Endothelial cell of umbilical vein (primary cell): ENCODE measurements around the gene ABHD14A. TPM values are rescaled to one million over a fixed set of nuclear protein-coding genes. Genes with fewer than 3 reads are reported as not detected.
A peak's percentile ranks its signal among the peaks of the same experiment; 100 is the strongest.

ENCODE experiments used
- BruUV-seq: library from RNA; stranded (reverse); fragments of 400-500 nt; replicated peaks from 2 replicates; lab custom pipeline; 2021; lab: Mats Ljungman, UMichigan
- CTCF ChIA-PET: fragments of 300-600, 350-600 bp; sonication (Branson Sonifier 250); formaldehyde crosslinking; loops from one replicate; lab custom pipeline; 2021; ENCODE audit warnings: antibody characterized with exemption, inconsistent platforms; lab: Charles Lee
- POLR2A ChIA-PET: fragments of 300-600, 350-600 bp; sonication (Branson Sonifier 250); formaldehyde crosslinking; loops from one replicate; lab custom pipeline; 2021; ENCODE audit warnings: antibody characterized with exemption, inconsistent platforms; lab: Charles Lee
- DNase-seq: peaks from one replicate; pipeline ENCODE4 v3.0.0-alpha.2; 2011; ENCODE audit warnings: low read depth, low spot score
- FAIRE-seq: peaks from 2 replicates; lab custom pipeline; 2011; peaks lifted over from hg19 to GRCh38; lab: Jason Lieb, UNC
- H2AFZ ChIP-seq: 2 replicates; pipeline ENCODE4 v1.6.0; 2012; ENCODE audit warnings: low read depth, low read length, control low read depth, inconsistent platforms
- H3K27ac ChIP-seq: 2 replicates; pipeline ENCODE4 v1.5.1; 2011; ENCODE audit warnings: low read depth, mild to moderate bottlenecking, control low read depth, low read length, moderate library complexity; ENCODE audit not compliant: insufficient read depth
- H3K27me3 ChIP-seq, 2 experiments: 2 replicates each; pipeline versions ENCODE4 v1.6.0 to v1.6.1; 2011; ENCODE audit warnings: low read length in 2 of 2, mixed read lengths in 1 of 2; ENCODE audit not compliant: control insufficient read depth in 2 of 2, insufficient read depth in 2 of 2
- H3K36me3 ChIP-seq, 2 experiments: 2 replicates in 1 of 2; 3 replicates in 1 of 2; pipeline ENCODE4 v1.5.1; 2011; ENCODE audit warnings: low read length in 2 of 2, mild to moderate bottlenecking in 1 of 2, moderate library complexity in 1 of 2; ENCODE audit not compliant: control insufficient read depth in 2 of 2, insufficient read depth in 2 of 2; ENCODE audit errors: extremely low read depth in 1 of 2
- H3K4me1 ChIP-seq: 3 replicates; pipeline ENCODE4 v1.5.1; 2011; ENCODE audit warnings: mild to moderate bottlenecking, low read length; ENCODE audit not compliant: control insufficient read depth, insufficient read depth; ENCODE audit errors: extremely low read depth
- H3K4me2 ChIP-seq: 2 replicates; pipeline ENCODE4 v1.6.1; 2011; ENCODE audit warnings: low read length, control low read depth, mixed read lengths; ENCODE audit not compliant: insufficient read depth
- H3K4me3 ChIP-seq, 3 experiments: fragments of 200-600 bp in 1 of 3; sonication (generic), shearing (Covaris generic) in 1 of 3; replicated peaks in 1 of 3; 2 replicates each; pipeline ENCODE4 v1.5.1; 2011 to 2016; ENCODE audit warnings: control low read depth in 3 of 3, low read length in 3 of 3, mild to moderate bottlenecking in 2 of 3, inconsistent platforms in 1 of 3, low read depth in 1 of 3, moderate library complexity in 1 of 3; ENCODE audit not compliant: insufficient read depth in 1 of 3
- H3K79me2 ChIP-seq: 2 replicates; pipeline ENCODE4 v1.6.0; 2012; ENCODE audit warnings: low read length, inconsistent platforms; ENCODE audit not compliant: control insufficient read depth, insufficient read depth
- H3K9ac ChIP-seq: replicated peaks from 2 replicates; pipeline ENCODE3; 2011; ENCODE audit warnings: low read length, control low read depth; ENCODE audit not compliant: insufficient read depth; ENCODE audit errors: extremely low read depth
- H3K9me1 ChIP-seq: replicated peaks from 3 replicates; pipeline ENCODE4 v1.6.0; 2011; ENCODE audit warnings: mild to moderate bottlenecking, low read length; ENCODE audit not compliant: control insufficient read depth, insufficient read depth; ENCODE audit errors: extremely low read depth
- H3K9me3 ChIP-seq: replicated peaks from 2 replicates; pipeline ENCODE4 v1.5.1; 2012; ENCODE audit warnings: low read length, inconsistent platforms; ENCODE audit not compliant: control insufficient read depth, insufficient read depth
- H4K20me1 ChIP-seq: replicated peaks from 2 replicates; pipeline ENCODE3; 2011; ENCODE audit warnings: mild to moderate bottlenecking, low read length; ENCODE audit not compliant: control insufficient read depth, insufficient read depth; ENCODE audit errors: extremely low read depth
- CTCF ChIP-seq, 2 donors: IDR thresholded peaks; 1 replicate in 1 of 2; 2 replicates in 1 of 2; pipeline ENCODE4 v1.5.1; 2011; ENCODE audit warnings: low read length in 2 of 2, mild to moderate bottlenecking in 2 of 2, moderate library complexity in 2 of 2, control low read depth in 1 of 2, inconsistent platforms in 1 of 2, low read depth in 1 of 2; ENCODE audit not compliant: insufficient read depth in 1 of 2; ENCODE audit errors: extremely low read depth in 1 of 2
- EZH2 ChIP-seq: IDR thresholded peaks from 2 replicates; pipeline ENCODE4 v1.6.1; 2012; ENCODE audit warnings: borderline replicate concordance, low read depth, mild to moderate bottlenecking, moderate library complexity, low read length, inconsistent platforms; ENCODE audit not compliant: severe bottlenecking
- FOS ChIP-seq: IDR thresholded peaks from 2 replicates; pipeline ENCODE4 v1.6.1; 2011; ENCODE audit warnings: mild to moderate bottlenecking, low read length, moderate library complexity, borderline replicate concordance; ENCODE audit not compliant: insufficient read depth
- GATA2 ChIP-seq: IDR thresholded peaks from 2 replicates; pipeline ENCODE4 v1.7.0; 2011; ENCODE audit warnings: low read depth, mild to moderate bottlenecking, moderate library complexity, mixed read lengths, low read length; ENCODE audit not compliant: insufficient read length, insufficient read depth
- JUN ChIP-seq: IDR thresholded peaks from 2 replicates; pipeline ENCODE4 v1.6.1; 2011; ENCODE audit warnings: borderline replicate concordance, low read depth; ENCODE audit not compliant: insufficient read length, insufficient read depth
- MAX ChIP-seq: IDR thresholded peaks from 2 replicates; pipeline ENCODE4 v1.6.1; 2011; ENCODE audit not compliant: insufficient read depth, insufficient read length
- MYC ChIP-seq: IDR thresholded peaks from one replicate; pipeline ENCODE4 v1.6.1; 2011; ENCODE audit warnings: mild to moderate bottlenecking, low read depth, low read length
- POLR2A ChIP-seq: IDR thresholded peaks from 2 replicates; pipeline ENCODE4 v1.6.1; 2012; ENCODE audit warnings: low read depth, mild to moderate bottlenecking, control low read depth, low read length
- POLR2AphosphoS5 ChIP-seq: IDR thresholded peaks from 2 replicates; pipeline ENCODE4 v1.6.1; 2012; ENCODE audit warnings: low read depth, mild to moderate bottlenecking, control low read depth, low read length, moderate library complexity; ENCODE audit not compliant: insufficient read depth
- dilution Hi-C: fragments of 300-500 bp; cut with MboI; formaldehyde crosslinking; loops from one replicate; pipeline ENCODE4 v1.15.0; 2019; ENCODE audit warnings: low sequenced_read_pairs; ENCODE audit not compliant: extremely low pct_ligation_motif_present
- intact Hi-C: fragments of 100-400 bp; cut with micrococcal nuclease; formaldehyde crosslinking; loops from one replicate; pipeline ENCODE4 v1.10.0; 2022
- polyA plus RNA-seq, 4 experiments: library from polyadenylated mRNA; depleted of rRNA in 3 of 4; stranded (reverse) in 3 of 4; unstranded in 1 of 4; fragments of >200 nt; gene quantifications; 2 replicates each; pipeline versions ENCODE4 v1.2.1 to v1.2.3, GENCODE V29; 2011 to 2012; ENCODE audit warnings: missing spikeins in 1 of 4
- total RNA-seq: library from RNA; stranded (reverse); gene quantifications from 2 replicates; pipeline ENCODE4 v1.2.3, GENCODE V29; 2021

Gene ABHD14A
- total and polyA plus RNA-seq, 2 donors (not counting 3 experiments of a cell fraction or from before 2014, with no cell fraction given): 6.6 to 23.7 TPM

DNA sequence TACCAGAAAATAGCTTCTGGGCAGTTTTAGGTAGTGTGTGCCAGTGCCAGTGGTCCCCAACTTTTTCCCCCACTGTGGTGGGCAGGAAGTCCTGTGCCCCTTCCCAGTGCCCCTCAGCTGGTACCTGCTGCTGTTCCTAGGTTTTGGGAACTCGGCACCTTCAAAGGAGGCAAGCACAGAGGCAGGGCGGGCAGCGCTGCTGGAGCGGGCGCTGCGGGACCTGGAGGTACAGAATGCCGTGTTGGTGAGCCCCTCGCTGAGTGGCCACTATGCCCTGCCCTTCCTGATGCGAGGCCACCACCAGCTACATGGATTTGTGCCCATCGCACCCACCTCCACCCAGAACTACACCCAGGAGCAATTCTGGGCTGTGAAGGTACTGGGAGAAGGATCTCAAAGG is 5.4 kb downstream of the ABHD14A start:
- H2AFZ ChIP-seq: no peak overlapping the region
- DNase-seq: no peak
- H3K27ac ChIP-seq: no peak overlapping the region
- no TSS peak for BruUV-seq
- H3K79me2 ChIP-seq: no peaks in the 10 kb centered on the region
- H3K4me1 ChIP-seq: peaks cover 21% of the 10 kb centered on the region
- H3K4me2 ChIP-seq: no peak overlapping the region
- CTCF ChIA-PET: no interaction called here
- no peaks in the 10 kb centered on the region for H3K36me3 ChIP-seq
- POLR2A ChIA-PET: no interaction called here
- H3K27me3 ChIP-seq: no peaks in the 10 kb centered on the region
- no peak for FAIRE-seq
- no peaks in the 10 kb centered on the region for H3K9me3 ChIP-seq
- H4K20me1 ChIP-seq: no peaks in the 10 kb centered on the region
- intact Hi-C loops: no loop called here
- dilution Hi-C loops: no loop called here
- no peak overlapping the region for H3K9ac ChIP-seq
- H3K9me1 ChIP-seq: no peaks in the 10 kb centered on the region
- TF ChIP-seq MYC (no peak), EZH2 (no peak)
- no peak overlapping the region for H3K4me3 ChIP-seq

- Histone ChIP-seq H3K9ac (no peak overlapping the region), H3K27me3 (no peaks in the 10 kb centered on the region), H3K36me3 (no peaks in the 10 kb centered on the region), H3K4me2 (peak overlapping the region; percentile 12), H3K9me3 (no peaks in the 10 kb centered on the region), H3K79me2 (no peaks in the 10 kb centered on the region), H4K20me1 (no peaks in the 10 kb centered on the region), H3K27ac (no peak overlapping the region), H3K4me3 (peak overlapping the region in 2 of 3 experiments; percentile 5 to 48), H2AFZ (peak overlapping the region; percentile 8), H3K4me1 (peaks cover 14% of the 10 kb centered on the region), H3K9me1 (no peaks in the 10 kb centered on the region)
- POLR2A ChIA-PET: interaction anchor here (0.7 to 1.9 kb wide), 4 partner anchors 9 to 14 kb away, joined by 3 to 15 read pairs (median 5); partner anchors contain the start of genes ABHD14B and RPL29
- DNase-seq (no peak), FAIRE-seq (no peak)
- dilution Hi-C loops: no loop called here
- intact Hi-C loops: loop anchor here (2.0 kb wide), 1 partner anchor 40 kb away; the partner anchor contains the start of gene PARP3
- CTCF ChIA-PET: interaction anchor here (0.8 to 3.0 kb wide), 12 partner anchors 8 to 75 kb away, joined by 3 to 37 read pairs (median 6); partner anchors contain the start of genes ABHD14A, ABHD14B, DUSP7 and PARP3
- TF ChIP-seq POLR2A (no peak), JUN (no peak), FOS (no peak), MYC (peak; percentile 13), POLR2AphosphoS5 (peak; percentile 41), CTCF (IDR thresholded peaks at IDR 0.05; ENCODE audit: extremely low read depth in 1 of 2, insufficient read depth in 1 of 2, low read depth in 1 of 2, low read length in 2 of 2) (peak; percentile 69 to 81), EZH2 (no peak), GATA2 (no peak), MAX (peak; percentile 43)
- TSS peak; percentile 40 for BruUV-seq
Observed at GRCh38 chr3:51982352-51982837, 7.5 kb downstream of the ABHD14A start.
